SK-N-SH treated with all-trans-retinoic acid at 6 μM for 48 hours (cell line): Measurements from ENCODE around the gene RBFOX2.

Experiments used
- ATAC-seq: fragments of 200-7000 bp; cut with Tn5 transposase; 3 replicates; pipeline ENCODE4 v1.9.1; 2020; ENCODE audit warnings: mild to moderate bottlenecking, moderate library complexity
- BACH2 ChIP-seq: fragments of 250-450 bp; sonication (Bioruptor Pico); IDR thresholded peaks from 2 replicates; pipeline ENCODE4 v1.9.0; 2021; ENCODE audit warnings: mild to moderate bottlenecking, borderline replicate concordance
- CREB5 ChIP-seq: fragments of 250-450 bp; sonication (Bioruptor Pico); IDR thresholded peaks from 2 replicates; pipeline ENCODE4 v1.5.1; 2020; ENCODE audit warnings: low read depth, mild to moderate bottlenecking, moderate library complexity
- CSDC2 ChIP-seq: fragments of 250-450 bp; sonication (Bioruptor Pico); IDR thresholded peaks from 2 replicates; pipeline ENCODE4 v1.5.0; 2020; ENCODE audit warnings: mild to moderate bottlenecking, moderate library complexity
- CSRNP3 ChIP-seq: fragments of 250-450 bp; sonication (Bioruptor Pico); IDR thresholded peaks from 2 replicates; pipeline ENCODE4 v1.5.1; 2021; ENCODE audit warnings: mild to moderate bottlenecking, moderate library complexity
- ESRRG ChIP-seq: fragments of 250-450 bp; sonication (Bioruptor Pico); IDR thresholded peaks from 2 replicates; pipeline ENCODE4 v1.6.1; 2021; ENCODE audit warnings: mild to moderate bottlenecking
- GLIS3 ChIP-seq: fragments of 250-450 bp; sonication (Bioruptor Pico); IDR thresholded peaks from 2 replicates; pipeline ENCODE4 v1.5.0; 2020; ENCODE audit warnings: mild to moderate bottlenecking, moderate library complexity
- ISL1 ChIP-seq: fragments of 250-450 bp; sonication (Bioruptor Pico); IDR thresholded peaks from 2 replicates; pipeline ENCODE4 v2.1.2; 2022; ENCODE audit warnings: mild to moderate bottlenecking, moderate library complexity
- OSR1 ChIP-seq: fragments of 250-450 bp; sonication (Bioruptor Pico); IDR thresholded peaks from 2 replicates; pipeline ENCODE4 v1.8.0; 2022; ENCODE audit warnings: moderate library complexity, mild to moderate bottlenecking, inconsistent platforms
- PATZ1 ChIP-seq: fragments of 250-450 bp; sonication (Bioruptor Pico); IDR thresholded peaks from 2 replicates; pipeline ENCODE4 v1.8.0; 2020; ENCODE audit warnings: mild to moderate bottlenecking, moderate library complexity, borderline replicate concordance
- POU6F1 ChIP-seq: fragments of 250-450 bp; sonication (Bioruptor Pico); IDR thresholded peaks from 2 replicates; pipeline ENCODE4 v1.8.0; 2021; ENCODE audit warnings: low read depth, mild to moderate bottlenecking, moderate library complexity, borderline replicate concordance
- PPARA ChIP-seq: fragments of 250-450 bp; sonication (Bioruptor Pico); IDR thresholded peaks from 2 replicates; pipeline ENCODE4 v1.5.0; 2020; ENCODE audit warnings: mild to moderate bottlenecking, borderline replicate concordance
- SNAI2 ChIP-seq: fragments of 250-450 bp; sonication (Bioruptor Pico); IDR thresholded peaks from 2 replicates; pipeline ENCODE4 v1.5.0; 2020; ENCODE audit warnings: mild to moderate bottlenecking, moderate library complexity
- TOX ChIP-seq: fragments of 250-450 bp; sonication (Bioruptor Pico); IDR thresholded peaks from 2 replicates; pipeline ENCODE4 v1.8.0; 2021; ENCODE audit warnings: mild to moderate bottlenecking, moderate library complexity, borderline replicate concordance
- TSHZ2 ChIP-seq: fragments of 250-450 bp; sonication (Bioruptor Pico); IDR thresholded peaks from 2 replicates; pipeline ENCODE4 v1.5.0; 2020; ENCODE audit warnings: mild to moderate bottlenecking, moderate library complexity
- ZC3H10 ChIP-seq: fragments of 250-450 bp; sonication (Bioruptor Pico); IDR thresholded peaks from 2 replicates; pipeline ENCODE4 v1.5.1; 2021; ENCODE audit warnings: mild to moderate bottlenecking, moderate library complexity
- ZFP3 ChIP-seq: fragments of 250-450 bp; sonication (Bioruptor Pico); IDR thresholded peaks from 2 replicates; pipeline ENCODE4 v1.5.0; 2020; ENCODE audit warnings: mild to moderate bottlenecking, moderate library complexity

Gene RBFOX2

GRCh38 chr22:35987487-35987886 is 41.1 kb downstream of the RBFOX2 start:
- TF ChIP-seq TSHZ2 (0 out of 2 replicates have a peak, but pooled peaks have one; percentile 20), PATZ1 (CRISPR knock-in tag) (no peak)
- TF ChIP-seq, all 23 proteins: peak for 1
- ATAC-seq = peak; percentile 46; the same call in 2 of the 3 replicates

GRCh38 chr22:35986088-35986487 is 42.5 kb downstream of the RBFOX2 start:
- TF ChIP-seq ZFP3 = no peak
- TF ChIP-seq CSDC2 = no peak
- TF ChIP-seq ZC3H10 (CRISPR knock-in tag) = no peak
- TF ChIP-seq BACH2 (CRISPR knock-in tag) = no peak
- no peak for TF ChIP-seq PATZ1 (CRISPR knock-in tag)
- no peak for TF ChIP-seq PPARA (CRISPR knock-in tag)
- no peak for TF ChIP-seq CSRNP3
- peak; percentile 75 for ATAC-seq

- ATAC-seq = no peak
- TF ChIP-seq GLIS3 (CRISPR knock-in tag) (no peak), ESRRG (CRISPR knock-in tag) (no peak), PPARA (CRISPR knock-in tag) (no peak), OSR1 (CRISPR knock-in tag) (no peak), ZFP3 (no peak), BACH2 (CRISPR knock-in tag) (no peak)
- TF ChIP-seq, all 23 proteins: peak for 0
Measured at GRCh38 chr22:35985371-35985770, 43.3 kb downstream of the RBFOX2 start.

GRCh38 chr22:35984183-35985175 is 44.1 kb downstream of the RBFOX2 start:
- no peak for ATAC-seq
- TF ChIP-seq OSR1 (CRISPR knock-in tag) (no peak), SNAI2 (no peak), ISL1 (CRISPR knock-in tag) (no peak), TOX (CRISPR knock-in tag) (no peak), POU6F1 (CRISPR knock-in tag) (no peak), GLIS3 (CRISPR knock-in tag) (no peak), CREB5 (no peak), ESRRG (CRISPR knock-in tag) (no peak)
- TF ChIP-seq, all 23 proteins: peak for 0
